Mucosa of descending colon (tissue), 3 donors: ENCODE results near the gene ROBO1. TPM values are rescaled to one million over a fixed set of nuclear protein-coding genes. Genes with fewer than 3 reads are reported as not detected.
"Not testable (repeated sequence)": the region's sequence is repeated elsewhere in the genome, so short reads cannot be mapped to it uniquely, and the experiment has no call there.

Source experiments
- ATAC-seq: fragments of 200-7000 bp; cut with Tn5 transposase; one replicate; pipeline ENCODE4 v1.9.1; 2020; ENCODE audit warnings: mild to moderate bottlenecking, moderate library complexity
- DNase-seq, 3 donors: peaks; one replicate each; pipeline ENCODE4 v3.0.0-alpha.2; 2020
- H3K36me3 ChIP-seq: fragments of 200-600 bp; one replicate; pipeline ENCODE4 v1.8.0; 2021; ENCODE audit warnings: low read depth, mild to moderate bottlenecking
- H3K4me1 ChIP-seq: fragments of 200-600 bp; one replicate; pipeline ENCODE4 v1.8.0; 2021; ENCODE audit warnings: low read depth, mild to moderate bottlenecking
- H3K4me3 ChIP-seq: fragments of 200-600 bp; one replicate; pipeline ENCODE4 v1.8.0; 2021; ENCODE audit warnings: mild to moderate bottlenecking
- H3K9me3 ChIP-seq: fragments of 200-600 bp; one replicate; pipeline ENCODE4 v1.8.0; 2021; ENCODE audit warnings: mild to moderate bottlenecking
- CTCF ChIP-seq: fragments of 200-600 bp; IDR thresholded peaks from one replicate; pipeline ENCODE4 v1.8.0; 2022; ENCODE audit warnings: antibody characterized with exemption, mild to moderate bottlenecking
- intact Hi-C, 2 donors: fragments of 100-400 bp; cut with DNase I in 1 of 2; cut with micrococcal nuclease in 1 of 2; formaldehyde crosslinking; loops; one replicate each; pipeline versions ENCODE4 v1.11.0 to v1.11.1; 2022; cut with DNase I, micrococcal nuclease
- total RNA-seq, 3 donors: library from RNA; stranded (reverse); fragmentation: NEBNext Ultra II Directional in 2 of 3; extraction: Animal tissue kit (Norgen Biotek cat#: 25700) in 2 of 3; gene quantifications; one replicate each; pipeline versions ENCODE4 v1.2.1 to v1.2.4, GENCODE V29; 2021 to 2023
- donor health status: DM: no; HTN: no; CAD: no; lungs with moderate emphysema.
- donor health status: DM: no; HTN: no; CAD: no.
- donor health status: DM: no; HTN: yes; CAD: no.

ROBO1 gene
- total RNA-seq, 3 donors from 2014 or later: 4.3 to 22.7 (median 10.1) TPM

GRCh38 chr3:79178471-79179180, 589.2 kb downstream of the ROBO1 start:
- intact Hi-C loops: no loop called here
- no peak for ATAC-seq
- TF ChIP-seq CTCF: no peak
- Histone ChIP-seq H3K36me3 (no peaks in the 10 kb centered on the region), H3K4me3 (no peak overlapping the region), H3K9me3 (no peaks in the 10 kb centered on the region), H3K4me1 (no peaks in the 10 kb centered on the region)
- no peak for DNase-seq

- DNase-seq: no peak
- intact Hi-C loops: no loop called here
- TF ChIP-seq CTCF: no peak
Observed at GRCh38 chr3:79175870-79176269, 591.9 kb downstream of the ROBO1 start.

GRCh38 chr3:79173259-79173658, 594.5 kb downstream of the ROBO1 start:
- peak in 1 of 3 donors; percentile 42 for DNase-seq
- H3K36me3 ChIP-seq, intact Hi-C loops, H3K4me1 ChIP-seq, H3K9me3 ChIP-seq, H3K4me3 ChIP-seq, ATAC-seq: not testable (repeated sequence)

More at GRCh38 chr3:79175870-79176269, 591.9 kb downstream of the ROBO1 start:
- Histone ChIP-seq H3K4me3 (no peak overlapping the region), H3K36me3 (no peaks in the 10 kb centered on the region), H3K4me1 (no peaks in the 10 kb centered on the region), H3K9me3 (no peaks in the 10 kb centered on the region)
- ATAC-seq: no peak

GRCh38 chr3:79172241-79172640, 595.6 kb downstream of the ROBO1 start:
- Histone ChIP-seq H3K9me3 (no peaks in the 10 kb centered on the region), H3K36me3 (no peaks in the 10 kb centered on the region), H3K4me1 (no peaks in the 10 kb centered on the region), H3K4me3 (no peak overlapping the region)
- DNase-seq: no peak
- intact Hi-C loops: no loop called here
- no peak for ATAC-seq
- no peak for TF ChIP-seq CTCF

- Histone ChIP-seq H3K36me3 (no peaks in the 10 kb centered on the region), H3K4me3 (no peak overlapping the region), H3K9me3 (no peaks in the 10 kb centered on the region), H3K4me1 (no peaks in the 10 kb centered on the region)
- DNase-seq: no peak
- intact Hi-C loops: no loop called here
- ATAC-seq: no peak
- TF ChIP-seq CTCF: no peak
Observed at GRCh38 chr3:79170021-79170420, 597.8 kb downstream of the ROBO1 start.

GRCh38 chr3:79167651-79168416, 600.0 kb downstream of the ROBO1 start:
- intact Hi-C loops: no loop called here
- Histone ChIP-seq H3K4me3 (no peak overlapping the region), H3K4me1 (no peaks in the 10 kb centered on the region), H3K9me3 (no peaks in the 10 kb centered on the region), H3K36me3 (no peaks in the 10 kb centered on the region)
- TF ChIP-seq CTCF: no peak
- DNase-seq (peak in 1 of 3 donors; percentile 14), ATAC-seq (no peak)
